ENCODE measurements around the gene DGCR2.
"Not testable (repeated sequence)": the region's sequence is repeated elsewhere in the genome, so short reads cannot be mapped to it uniquely, and the experiment has no call there.

Gene DGCR2

DNA sequence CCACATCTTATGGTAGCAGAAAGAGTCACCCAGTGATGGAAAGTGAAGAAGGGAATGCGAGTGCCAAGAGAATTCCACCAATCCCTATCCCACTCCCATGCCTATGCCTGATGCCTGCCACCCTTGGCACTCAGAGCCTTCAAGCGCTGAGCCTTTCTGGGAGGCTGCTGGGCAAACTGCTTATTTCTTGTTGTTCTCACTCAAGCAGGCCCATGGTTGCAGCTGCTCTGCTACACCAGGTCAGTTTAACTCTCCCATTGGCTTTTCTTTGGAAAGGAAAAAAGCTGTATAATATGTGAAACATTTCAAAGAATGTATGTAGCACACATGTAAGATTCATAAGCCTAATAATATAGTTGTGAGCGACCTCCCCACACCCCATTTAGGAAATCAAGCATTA lies 41.4 kb downstream of the DGCR2 start:
- DNase-seq: no peak

DNA sequence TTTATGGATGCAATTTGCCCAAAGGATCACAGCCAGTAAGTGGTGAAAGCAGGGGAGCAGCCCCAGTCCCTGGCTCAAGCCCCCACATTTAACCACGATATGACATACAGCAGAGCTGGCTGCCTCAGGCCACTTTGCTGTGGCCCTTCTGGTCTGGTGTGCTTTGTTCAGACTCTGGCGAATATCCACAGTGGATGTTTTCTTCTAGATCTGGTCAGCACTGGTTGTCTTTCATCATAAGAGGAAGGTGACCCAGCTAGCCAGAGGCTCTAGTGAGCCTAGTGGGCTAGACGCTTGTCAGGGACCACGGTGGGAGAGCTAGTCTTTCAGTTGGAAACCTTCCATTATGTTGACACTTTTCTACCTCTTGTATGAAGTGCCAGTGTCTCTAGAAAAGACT lies 42.5 kb downstream of the DGCR2 start:
- DNase-seq: no peak

- DNase-seq: no peak
These were observed 46.8 kb downstream of the DGCR2 start for GRCh38 chr22:19075404-19075803.

DNA sequence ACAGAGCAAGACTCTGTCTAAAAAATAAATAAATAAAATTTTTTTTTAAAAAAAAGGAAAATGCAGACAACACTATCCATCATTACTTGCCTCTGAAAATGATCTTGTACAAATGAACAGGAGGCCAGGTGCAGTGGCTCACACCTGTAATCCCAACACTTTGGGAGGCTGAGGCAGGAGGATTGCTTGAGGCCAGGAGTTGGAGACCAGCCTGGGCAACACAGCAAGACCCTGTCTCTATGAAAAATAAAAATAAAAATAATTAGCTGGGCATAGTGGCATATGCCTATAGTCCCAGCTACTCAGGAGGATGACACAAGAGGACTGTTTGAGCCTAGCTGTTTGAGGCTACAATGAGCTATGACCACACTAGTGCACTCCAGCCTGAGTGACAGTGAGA lies 49.4 kb downstream of the DGCR2 start:
- not testable (repeated sequence) for DNase-seq

DNA sequence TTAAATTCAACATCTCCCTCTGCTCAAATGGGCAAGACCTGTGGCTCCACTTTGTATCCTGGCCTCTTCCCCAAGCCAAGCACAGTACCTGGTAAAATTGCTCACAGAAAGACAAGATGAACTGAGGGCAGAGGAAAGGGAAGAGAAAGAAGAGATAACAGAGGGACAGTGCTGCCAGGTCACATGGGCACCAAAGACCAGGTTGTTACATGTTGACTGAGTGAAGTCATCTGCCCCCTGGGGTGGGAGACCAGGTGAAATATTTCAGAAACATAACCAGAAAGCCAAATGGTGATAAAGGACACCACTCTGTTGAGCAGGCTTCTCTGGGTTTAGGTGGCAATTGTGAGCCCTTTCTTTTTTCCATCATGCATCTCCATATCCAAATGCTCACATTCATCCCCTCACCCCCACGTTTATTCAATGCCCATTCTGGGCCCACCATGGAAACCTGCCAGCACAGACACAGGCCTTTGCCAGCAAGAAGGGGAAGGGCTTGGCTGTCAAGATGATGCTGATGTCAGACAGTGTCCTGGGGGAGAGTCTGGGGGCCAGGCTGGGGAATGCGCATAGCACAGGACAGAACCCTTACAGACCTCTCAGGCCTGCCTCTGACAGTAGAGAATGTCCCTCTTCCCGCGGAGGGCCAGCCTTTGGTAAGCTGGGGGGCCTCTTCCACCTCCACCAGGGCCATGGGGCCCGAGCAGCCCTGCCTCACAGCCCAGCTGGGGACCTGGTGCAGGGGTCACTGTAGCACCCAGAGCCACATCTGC lies 51.6 kb downstream of the DGCR2 start:
- DNase-seq: no peak

- DNase-seq: no peak
These were observed 52.8 kb downstream of the DGCR2 start for GRCh38 chr22:19069451-19069850.

- no peak for DNase-seq
These were observed 53.4 kb downstream of the DGCR2 start for GRCh38 chr22:19068784-19069271.

- DNase-seq: no peak
These were observed 54.4 kb downstream of the DGCR2 start for GRCh38 chr22:19067696-19068348.

GRCh38 chr22:19066531-19067271 lies 55.5 kb downstream of the DGCR2 start:
- no peak for DNase-seq

DNA sequence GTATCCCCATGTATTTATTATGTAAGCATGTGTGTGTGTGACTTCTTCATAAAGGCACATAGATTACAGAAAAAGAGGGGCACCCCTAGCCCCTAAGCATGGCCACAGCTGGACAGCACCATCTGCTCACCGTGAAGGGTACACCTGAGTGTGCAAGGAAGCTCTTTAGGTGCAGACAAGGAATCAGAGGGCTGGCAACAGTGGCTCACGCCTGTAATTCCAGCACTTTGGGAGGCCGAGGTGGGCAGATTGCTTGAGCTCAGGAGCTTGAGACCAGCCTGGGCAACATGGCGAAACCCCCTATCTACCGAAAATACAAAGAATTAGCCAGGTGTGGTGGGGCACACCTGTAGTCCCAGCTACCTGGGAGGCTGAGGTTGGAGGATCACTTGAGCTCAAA lies 56.3 kb downstream of the DGCR2 start:
- DNase-seq: no peak

DNA sequence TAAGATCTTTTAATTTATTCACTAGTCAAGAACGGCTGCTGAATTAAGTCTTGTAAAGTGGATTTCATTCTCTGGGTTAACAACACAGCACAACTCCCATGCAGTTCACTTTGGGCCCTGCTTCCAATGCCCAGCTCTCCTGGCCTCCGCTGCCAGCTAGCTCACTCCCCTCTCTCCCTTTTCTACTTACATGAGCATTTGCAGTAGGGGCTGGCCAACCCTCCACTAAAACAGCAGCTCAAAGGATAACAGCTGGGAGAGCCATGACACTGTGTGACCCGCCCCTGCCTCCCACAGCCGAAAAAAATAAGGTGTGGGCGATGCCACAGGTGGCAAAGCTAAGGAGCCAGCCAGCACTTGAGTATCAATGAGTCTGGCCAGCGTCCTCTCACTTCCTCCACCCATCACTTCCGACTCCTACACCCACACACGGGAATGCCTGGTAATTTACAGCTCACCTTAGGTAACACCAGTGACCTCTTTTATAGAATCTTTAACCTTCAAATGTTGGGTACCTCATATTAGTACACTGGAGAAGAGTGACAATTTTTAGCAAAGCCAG lies 56.8 kb downstream of the DGCR2 start:
- no peak for DNase-seq

GRCh38 chr22:19064354-19065054 lies 57.7 kb downstream of the DGCR2 start:
- DNase-seq: no peak

DNA sequence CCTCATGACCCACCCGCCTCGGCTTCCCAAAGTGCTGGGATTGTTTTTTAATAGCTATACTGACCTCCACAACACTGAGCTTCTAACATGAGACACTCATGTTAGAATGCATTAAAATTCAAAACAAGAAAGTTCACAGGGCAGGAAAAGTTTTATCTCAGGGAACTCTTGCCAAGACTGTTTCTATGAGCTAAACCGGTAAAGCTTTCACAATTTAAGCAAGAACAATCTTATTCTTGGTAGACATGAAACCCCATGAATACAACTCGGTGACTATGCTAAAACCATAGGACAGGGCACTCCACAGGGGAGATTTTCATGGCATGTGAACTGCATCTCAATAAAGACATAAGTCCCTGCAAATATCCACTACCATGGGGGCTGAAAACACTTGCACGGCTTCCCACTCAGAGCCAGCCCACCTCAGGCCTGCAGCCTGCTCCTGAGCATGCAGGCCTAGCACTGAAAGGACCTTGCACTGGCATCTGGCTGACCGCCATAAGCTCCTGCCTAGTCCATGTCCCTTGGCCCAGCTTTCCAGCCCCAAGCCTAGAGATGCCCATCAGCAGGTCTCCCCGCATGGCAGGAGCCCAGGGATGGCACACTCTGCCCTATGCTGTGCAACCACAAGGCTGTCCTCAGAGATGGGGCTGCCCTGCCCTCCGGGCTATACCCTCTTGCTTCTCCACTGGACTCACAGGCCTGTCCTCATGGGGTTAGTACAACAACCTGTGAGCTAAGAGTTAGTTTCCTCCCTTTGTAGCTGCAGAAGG lies 58.4 kb downstream of the DGCR2 start:
- DNase-seq: no peak

DNA sequence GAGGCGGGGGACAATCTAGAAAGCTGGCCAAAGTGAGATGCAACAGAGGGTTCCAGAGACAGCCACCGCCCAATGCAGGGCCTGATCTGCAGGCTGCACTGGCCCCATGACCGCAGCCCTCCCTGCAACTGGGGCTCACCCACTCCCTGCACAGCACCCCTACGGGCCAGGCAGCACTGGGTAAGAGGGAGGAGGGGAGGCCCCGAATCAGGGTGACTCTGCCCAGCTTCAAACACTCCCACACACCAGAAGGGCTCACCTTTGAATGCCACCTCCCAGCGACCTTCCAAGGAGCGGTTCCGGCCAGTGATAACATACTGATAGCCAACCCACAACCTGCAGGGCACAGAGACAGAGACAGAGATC lies 59.3 kb downstream of the DGCR2 start:
- DNase-seq: no peak

DNA sequence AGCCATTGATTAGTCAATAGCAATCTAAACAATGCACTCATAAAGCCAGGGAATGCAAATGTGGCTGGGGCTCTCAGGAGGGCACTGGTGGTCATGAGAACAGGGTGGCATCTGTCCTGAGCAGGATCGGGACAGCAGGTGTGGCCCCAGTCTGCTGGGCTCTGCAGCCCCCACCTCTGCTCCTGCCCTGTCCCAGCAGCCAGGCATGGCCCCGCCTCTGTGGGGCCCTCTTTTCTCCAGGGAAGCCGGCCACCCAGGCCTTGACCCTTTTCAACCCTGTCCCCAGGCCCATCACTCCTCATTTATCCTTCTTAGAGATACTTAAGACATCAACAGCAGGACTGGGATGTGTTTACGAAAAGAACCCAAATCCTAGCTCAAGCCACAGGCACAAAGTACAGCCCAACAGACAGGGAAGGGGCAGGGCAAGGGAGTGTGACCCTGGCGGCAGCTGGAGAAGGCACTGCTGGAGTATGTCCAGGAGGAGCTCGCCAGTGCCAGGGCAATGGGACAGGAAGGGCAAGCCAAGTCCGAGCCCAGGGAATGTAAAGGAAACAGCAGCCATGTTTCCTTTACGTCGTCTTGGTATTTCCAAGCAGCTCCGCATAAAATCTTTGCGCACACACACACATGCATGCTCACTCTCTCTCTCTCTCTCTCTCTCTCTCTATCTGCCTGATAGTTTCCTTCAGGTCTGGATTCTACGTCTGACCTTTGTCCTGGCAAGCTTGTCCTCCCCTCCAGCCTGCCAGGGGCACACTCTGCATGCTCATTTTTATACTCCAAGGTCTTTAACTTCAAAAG lies 59.9 kb downstream of the DGCR2 start:
- DNase-seq: no peak

DNA sequence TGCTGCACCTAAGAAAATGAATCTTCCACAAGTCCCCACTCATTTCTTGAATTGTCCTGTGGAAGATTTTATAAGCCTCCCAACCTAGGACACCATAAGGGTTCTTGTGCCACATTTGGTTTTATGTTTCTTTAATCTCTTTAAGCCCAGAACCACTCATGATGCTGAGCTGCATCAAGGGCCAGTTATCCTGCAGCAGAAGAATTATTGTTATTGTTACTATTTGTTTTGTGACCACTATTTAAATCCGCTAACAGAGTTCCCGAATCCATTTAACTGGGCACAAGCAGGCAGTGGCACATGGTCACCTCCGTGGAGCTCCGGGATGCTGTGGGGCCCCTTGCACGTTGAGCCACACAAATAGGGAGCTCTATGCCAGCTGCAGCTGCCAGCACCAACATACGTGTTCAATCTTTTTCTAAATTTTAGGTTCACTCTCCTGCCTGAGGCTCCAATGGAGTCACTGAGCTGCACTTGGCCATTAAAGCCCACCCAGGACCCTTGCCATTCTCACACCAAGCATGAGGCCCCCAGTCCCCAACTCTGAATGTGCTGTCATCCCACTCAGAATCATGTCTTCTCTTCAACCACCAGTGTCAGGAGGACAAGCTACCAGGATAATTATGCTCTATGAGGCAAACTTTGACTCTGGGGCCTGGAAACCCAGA lies 60.6 kb downstream of the DGCR2 start:
- DNase-seq: no peak

- no peak for DNase-seq
These were observed 61.7 kb downstream of the DGCR2 start for GRCh38 chr22:19060356-19061009.

- no peak for DNase-seq
These were observed 62.5 kb downstream of the DGCR2 start for GRCh38 chr22:19059481-19060278.

All from NCI-H526 (cell line).